Effector CD4-positive, alpha-beta T cell (primary cell): ENCODE results near the gene KCNIP3.
"Not testable (repeated sequence)": the region's sequence is repeated elsewhere in the genome, so short reads cannot be mapped to it uniquely, and the experiment has no call there.

Source experiments
- DNase-seq: peaks from one replicate; pipeline ENCODE4 v3.0.0-alpha.2; 2020

The KCNIP3 gene

DNA sequence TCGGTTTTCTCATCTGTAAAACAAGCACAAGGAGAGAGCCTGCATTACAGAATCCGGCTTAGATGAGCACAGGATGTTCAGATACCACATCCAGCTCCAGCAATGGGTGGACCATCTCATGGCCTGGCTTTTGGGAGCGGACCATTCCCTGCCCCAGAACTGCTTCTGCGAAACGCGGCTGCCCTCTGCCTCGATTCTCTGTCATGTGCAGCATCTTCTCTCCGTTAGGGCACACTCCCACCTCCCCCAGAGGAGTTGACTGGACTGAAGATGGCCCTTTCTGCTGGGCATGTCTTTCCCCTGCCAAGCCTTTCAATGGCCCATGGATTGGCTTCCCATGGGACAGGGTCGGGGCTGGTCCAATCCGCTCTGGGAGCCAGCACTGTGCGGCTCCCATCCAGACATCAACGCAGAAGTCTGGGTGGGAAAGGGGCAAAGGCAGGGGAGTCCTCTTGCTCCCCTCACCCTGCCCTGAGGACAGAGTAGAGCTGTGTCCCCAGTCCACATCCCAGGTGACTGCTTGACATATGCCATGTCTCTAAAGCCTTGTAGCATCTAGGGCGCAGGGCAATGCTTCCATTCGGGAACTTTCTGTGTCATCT, 91.0 kb downstream of the KCNIP3 start:
- DNase-seq, result no peak

DNA sequence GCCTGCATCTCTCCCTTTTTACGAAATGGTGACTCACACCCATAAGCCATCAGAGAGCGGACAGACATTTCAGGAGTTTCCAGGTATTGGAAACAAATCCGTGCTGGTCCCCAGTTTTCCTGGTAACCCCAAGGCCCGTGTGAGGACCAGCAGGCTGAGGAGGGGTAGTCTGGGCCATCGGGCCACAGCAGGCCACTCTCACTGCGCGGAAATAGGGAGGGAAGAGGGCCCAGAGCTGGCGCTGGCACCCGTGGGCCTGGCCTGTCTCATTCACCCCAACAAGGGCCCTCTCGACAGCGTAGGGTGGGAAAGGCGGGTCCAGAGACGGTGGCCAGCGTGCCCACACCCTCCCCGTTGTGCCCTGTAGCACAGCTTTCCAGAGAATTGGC, 91.7 kb downstream of the KCNIP3 start:
- DNase-seq, result no peak

DNA sequence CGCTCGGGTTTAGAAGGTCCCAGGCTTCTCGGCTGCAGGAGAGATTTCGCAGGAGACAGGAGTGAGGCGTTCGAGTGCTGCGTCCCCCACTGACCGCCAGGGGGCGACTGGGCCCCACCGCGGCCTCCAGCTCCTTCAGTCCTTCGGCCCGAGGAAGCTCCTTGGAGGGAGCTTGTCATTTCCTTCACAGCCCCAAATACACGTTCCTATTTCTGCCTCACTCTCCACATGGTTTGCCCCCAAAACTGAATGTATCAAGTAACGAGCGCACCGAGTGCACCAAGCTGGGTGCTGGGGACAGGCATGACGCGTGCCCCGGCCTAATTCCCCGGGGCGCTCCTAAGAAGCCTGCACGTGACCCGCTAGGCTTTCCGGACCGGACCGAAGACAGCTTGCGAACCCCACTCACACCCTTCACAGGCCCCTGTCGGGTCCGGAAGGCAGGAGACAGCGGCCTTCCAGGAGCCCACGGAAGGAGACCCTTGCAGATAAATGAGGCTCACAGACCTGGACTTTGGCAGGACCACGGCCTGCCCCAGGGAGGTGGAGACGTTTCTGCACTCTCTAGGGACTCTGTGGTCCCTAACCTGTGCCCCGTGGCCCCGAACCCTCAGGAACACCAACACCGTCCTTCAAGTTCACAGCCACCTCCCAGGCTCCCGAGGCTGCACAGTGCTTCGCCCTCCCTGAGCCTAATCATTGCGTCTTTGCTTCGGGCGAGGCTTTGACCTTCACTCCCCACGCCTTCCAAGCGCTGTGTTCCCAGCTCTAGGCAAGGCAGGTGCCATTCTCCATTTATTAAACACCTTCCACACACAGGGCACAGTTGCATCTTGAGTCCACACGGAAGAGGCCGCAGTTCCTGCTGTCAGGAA, 92.3 kb downstream of the KCNIP3 start:
- DNase-seq, result no peak

DNA sequence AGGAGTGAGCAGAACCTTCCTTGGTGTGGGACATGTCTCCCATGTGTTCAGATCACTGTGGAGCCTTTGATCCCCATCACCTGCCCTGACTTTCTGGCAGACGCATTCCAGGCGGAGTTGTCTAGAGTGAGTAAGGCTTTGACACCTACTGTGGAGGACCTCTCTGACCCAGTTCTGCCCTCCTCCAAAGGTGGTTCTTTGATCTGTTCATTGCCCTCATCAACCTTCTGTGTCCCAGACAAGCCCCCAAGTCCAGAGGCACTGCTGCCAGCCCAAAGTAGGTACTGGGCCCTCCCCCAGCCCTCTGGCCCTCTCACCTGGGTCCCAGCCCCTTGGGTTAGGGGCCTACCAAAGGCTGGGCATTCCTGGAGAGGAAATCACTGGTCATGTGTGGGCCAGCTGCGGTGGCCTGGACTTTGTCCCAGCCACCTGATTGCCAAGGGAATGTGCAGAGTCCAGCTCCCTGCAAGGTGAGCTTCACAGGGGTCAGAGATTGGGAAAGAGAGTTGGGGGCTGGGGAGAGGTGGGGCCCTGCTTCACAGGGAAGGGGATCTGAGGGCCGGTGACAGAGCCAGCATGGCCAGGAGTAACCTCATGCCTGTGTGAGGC, 93.2 kb downstream of the KCNIP3 start:
- no peak for DNase-seq

DNA sequence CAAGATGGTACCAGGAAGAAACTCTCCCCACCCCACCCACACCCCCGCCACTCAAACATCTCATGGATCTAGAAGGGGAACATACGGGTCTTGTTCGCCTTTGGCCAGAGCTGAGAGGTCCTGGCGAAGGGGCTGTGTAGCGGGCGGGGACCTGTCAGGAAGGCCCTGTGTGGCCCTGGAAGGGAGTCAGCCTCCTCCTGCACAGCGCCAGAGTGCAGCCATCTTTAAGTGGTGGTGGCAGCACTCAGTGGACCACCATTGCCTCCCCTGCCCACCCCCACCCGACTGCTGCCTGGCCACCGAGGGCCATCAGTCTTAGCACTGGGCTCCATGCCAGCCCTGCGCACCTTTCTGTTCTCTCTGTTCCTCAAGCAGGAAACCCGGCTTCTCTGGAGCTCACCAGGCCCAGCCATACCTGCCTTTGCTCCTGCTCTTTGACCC, 93.8 kb downstream of the KCNIP3 start:
- no peak for DNase-seq

DNA sequence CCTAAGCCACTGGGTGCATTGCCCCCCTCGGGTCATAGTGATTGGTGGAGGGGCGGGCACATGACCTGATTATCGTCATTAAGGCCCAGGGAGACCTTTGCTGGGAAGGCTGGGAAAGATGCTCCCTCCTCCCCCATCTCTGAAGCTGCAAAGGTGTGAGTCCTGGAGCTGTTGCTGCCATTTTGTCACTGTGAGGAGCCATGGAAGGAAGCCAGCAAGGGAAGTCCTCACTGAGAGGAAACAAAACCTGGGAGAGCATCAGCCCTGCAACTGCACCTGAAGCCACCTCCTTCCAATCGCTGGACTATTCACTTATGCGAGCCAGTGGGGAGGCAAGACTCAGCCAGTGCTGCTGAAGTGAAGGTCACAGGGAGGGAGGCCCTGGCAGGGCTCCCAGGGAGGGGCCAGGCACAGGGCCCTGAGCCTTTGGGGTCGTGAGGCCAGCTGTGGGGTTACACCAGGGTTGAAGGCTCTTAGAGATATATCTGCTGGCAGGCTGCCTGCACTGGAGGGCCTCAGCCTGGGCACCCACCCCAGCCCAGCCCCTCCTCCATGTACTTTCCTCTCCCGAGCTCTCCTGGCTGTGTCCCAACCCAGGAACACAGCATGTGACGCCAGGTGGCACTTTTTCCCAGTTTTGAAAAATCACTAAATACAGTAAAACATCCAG, 94.6 kb downstream of the KCNIP3 start:
- no peak for DNase-seq

DNA sequence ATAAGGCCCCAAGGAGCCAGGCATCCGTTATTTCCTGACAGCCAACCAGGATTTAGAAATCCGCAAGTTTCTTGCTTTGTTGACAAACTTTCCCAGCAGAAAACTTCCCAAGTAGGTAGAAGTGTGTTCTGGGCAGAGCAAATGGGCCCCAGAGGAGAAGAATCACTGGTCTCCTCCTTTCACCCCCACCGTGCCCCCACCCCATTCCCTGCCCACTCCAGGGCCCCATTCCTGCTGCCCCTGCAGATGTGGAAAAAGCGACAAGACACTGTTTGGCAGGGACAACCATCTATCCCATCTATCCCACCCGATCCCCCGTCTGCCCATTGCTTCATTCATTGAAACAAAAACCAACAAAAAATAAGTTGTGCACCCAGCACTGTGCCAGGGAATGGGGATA, 95.2 kb downstream of the KCNIP3 start:
- no peak for DNase-seq

DNA sequence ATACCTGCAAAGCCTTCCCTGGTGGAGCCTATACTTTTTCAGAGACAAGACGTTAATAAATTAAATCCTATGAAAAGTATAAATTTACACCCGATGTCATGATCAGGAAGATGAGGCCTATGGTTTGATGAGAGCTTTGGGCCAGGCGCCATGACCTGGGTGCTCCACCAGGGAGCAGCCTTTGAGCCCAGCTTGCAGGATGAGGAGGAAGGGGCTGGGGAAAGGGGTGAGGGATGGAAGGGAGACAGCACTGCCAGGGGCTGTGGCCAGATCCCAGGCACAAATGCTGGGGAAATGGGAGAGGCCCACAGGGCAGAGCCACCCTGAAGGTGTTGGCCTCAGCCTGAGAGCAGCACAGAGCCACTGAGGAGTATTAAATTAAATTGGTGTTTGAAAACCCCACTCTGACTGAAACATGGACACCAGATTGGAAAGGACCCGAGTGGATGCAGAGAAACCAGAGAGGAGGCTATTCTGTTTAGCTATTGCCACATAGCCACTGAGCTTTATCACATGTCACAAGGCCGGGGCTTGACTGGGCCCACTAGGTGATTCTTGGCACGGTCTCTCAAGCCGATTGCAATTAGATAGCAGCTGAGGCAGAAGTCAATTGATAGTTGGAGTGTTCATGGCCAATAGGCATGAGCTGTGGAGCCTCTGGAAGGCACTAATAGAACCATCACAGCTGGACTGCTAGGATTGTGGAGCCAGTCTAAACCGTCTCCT, 95.7 kb downstream of the KCNIP3 start:
- no peak for DNase-seq

DNA sequence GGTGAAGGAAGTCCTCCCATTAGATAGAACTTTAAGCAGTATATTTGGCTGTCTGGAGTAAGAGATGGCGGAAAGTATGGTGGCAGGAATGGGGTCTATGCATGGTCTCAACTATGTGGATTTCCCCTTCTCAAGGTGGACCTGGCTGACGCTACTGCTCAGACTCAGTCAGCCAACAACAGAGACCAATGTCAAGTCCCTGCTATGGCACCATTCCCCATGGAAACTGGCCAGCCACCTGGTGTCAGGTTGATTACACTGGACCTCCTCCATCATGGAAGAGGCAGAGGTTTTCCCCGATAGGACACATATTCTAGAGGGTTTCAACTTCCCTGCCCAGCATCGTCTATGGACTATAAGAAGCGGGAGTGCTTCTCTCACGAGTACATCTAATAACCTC, 96.8 kb downstream of the KCNIP3 start:
- DNase-seq, result no peak

DNA sequence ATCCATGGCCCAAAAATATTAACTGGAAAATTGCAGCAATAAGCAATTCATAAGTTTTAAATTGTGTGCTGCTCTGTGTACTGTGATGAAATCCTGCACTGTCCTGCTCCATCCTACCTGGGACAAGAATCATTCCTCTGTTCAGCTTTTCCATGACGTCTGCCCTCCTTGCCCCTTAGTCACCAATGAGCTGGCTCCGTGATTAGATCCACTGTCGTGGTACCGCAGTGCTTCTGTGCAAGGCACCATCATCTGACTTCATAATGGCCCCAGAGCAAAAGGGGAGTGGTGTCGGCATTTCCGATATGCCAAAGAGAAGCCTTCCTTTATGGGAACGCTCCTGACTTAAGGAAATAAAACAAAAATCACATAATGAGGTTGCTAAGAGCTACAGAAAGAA, 101.9 kb downstream of the KCNIP3 start:
- no peak for DNase-seq

DNA sequence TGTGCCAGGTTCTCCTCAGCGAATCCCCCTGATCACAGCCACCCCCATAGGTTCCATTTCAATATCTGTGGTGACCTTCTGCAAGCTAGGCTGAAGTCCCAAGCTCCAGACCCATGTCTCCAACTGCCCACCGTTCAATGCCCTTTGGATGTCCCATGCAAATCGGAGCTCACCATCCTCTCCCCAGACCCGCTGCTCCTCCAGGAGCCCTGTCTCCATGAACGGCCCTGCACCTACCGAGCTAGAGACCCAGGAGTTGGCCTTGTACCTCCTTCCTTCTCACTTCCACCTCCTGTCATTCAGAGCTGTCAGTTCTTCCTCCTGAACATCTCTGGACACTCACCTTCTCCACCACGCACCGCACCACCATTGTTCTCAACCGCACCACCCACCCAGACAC, 104.3 kb downstream of the KCNIP3 start:
- DNase-seq, result no peak

DNA sequence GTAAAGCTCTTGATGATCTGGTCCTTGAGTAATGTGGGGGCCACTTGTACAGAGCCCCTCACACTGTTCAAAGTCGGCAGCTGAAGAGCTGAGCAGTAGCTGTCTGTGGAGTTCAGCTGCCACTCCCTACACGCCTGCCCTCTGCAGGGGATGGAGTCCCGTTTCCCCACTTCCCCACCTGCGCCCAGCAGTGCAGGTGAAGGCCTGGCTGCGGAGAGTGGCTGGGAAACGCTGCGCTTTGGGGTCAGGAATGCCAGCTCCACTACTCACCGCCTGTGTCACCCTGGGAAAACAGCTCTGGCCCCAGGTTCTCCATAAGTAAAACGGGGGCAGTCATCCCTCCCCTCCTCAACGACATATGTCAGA, 104.8 kb downstream of the KCNIP3 start:
- DNase-seq, result not testable (repeated sequence)

DNA sequence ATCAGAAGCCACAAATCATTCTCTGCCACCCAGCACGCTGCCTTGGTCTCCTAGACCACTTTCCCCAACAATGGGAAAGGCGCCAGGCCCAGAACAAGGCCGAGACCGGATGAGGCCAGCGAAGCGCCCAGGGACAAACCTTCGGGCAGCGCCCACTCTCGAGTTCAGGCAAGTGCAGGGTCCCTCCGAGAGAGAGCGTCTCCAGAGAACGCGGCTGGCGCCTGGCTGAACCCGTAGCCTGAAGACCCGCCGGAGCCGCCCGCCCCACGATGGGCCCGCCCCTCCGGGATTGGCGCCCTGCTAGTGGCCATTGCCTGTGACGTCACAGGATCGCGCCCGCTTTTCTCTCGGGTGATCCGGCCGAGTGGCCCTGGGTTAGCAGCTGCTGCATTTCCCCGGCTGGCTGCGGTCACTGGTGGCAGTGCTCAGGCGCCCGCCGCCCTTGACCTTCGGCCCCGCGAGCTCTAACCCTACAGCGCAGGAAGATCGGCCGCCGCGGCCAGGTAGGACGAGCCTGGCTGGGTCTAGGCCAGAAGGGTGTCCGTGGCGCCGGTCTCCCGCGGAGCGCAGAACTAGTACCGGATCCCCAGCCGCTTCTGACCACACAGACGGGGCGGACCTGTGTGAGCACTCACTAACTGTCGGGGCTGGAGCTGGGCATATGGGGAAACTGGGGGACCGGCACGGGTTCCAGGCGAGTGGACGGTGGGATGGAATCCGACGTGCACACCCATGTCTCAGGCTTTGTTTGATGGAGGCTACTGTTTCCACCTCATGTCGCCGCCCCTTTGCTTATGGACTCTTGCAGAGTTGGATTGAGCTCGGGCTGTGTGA, 105.4 kb downstream of the KCNIP3 start, which contains the start of gene FAHD2A:
TSS of gene FAHD2A (plus strand) at position 339 of the 834 bp plus-strand sequence. CDS start 2,851 bp downstream, outside the sequence.
- peak; percentile 89 for DNase-seq

DNA sequence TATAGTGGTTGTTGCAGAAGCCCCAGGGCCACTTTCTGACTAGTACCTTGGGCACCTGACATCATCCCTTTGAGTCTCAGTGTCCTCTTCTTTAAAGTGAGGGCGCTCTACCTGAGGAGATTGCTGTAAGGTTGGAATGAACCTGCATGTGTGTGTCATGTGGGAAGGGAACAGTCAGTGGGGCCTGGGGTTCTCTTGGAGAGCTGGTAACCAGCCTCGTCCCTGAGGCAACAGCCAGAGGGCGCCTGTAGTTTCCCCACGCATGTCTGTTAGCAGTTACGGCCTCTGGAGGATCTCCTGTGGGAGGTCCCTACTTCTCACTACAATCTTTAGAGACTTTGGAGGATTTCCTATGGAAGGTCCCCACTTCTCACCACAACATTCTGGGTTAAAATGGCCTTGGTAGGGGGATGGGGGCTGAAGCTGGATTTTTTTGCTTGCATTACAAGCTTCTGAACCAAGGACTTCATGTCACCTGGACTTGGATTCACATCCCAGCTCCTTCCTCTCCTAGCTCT, 106.1 kb downstream of the KCNIP3 start:
- not testable (repeated sequence) for DNase-seq

DNA sequence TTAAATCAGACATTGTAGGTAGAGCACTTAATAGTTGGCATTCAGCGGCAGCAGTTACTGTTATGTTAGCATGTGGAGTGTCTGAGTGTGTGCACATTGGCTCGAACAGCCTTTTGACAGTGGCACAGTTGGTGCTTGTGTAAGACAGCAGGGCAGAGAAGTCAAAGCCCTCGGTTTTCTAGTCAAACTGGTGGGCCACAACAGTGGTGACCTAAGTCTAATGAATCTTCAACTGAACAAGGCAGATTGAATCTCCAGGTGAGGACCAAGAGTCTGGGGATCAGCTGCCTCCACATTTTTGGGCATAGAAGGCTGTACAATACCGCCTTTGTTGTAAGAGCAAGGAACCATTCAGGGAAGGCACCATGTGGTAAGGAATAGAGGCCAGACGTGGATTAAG, 106.7 kb downstream of the KCNIP3 start:
- not testable (repeated sequence) for DNase-seq

DNA sequence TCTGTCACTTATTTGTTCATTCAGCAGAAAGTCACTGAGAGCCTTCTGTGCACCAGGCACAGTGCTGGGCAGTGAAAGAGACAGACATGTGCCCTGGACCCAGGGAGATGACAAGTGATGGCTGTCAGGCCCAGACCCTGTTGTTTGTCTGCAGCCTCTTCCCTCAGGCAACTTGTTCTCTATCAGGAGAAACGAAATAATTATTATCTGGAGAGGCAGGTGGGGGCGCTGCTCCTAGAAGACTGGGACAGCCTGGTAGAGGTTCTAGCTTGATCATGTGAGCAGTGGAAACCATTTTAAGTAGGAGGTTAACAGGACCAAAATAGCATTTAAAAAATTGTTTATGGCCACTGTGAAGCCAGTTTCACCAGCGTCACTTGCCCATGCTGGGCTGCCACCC, 107.5 kb downstream of the KCNIP3 start:
- not testable (repeated sequence) for DNase-seq

DNA sequence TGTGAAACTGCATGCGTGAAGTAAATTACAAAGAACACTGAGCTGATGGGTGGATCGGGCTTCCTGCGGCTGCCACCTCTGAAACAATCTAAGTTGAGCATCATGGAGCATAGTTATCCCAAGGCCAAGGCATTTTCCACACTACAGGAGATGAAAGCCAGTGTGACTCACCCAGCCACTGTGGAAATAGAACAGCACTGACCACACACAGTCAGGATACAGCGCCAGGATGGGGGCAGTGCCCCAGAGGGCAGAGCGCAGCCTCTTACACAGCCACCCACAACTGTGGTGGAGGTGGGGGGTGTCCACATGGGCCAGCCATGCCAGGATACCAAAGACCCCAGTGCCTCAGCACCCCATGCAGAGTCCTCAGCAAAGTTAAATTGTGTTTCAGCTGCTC, 114.1 kb downstream of the KCNIP3 start:
- DNase-seq, result not testable (repeated sequence)

DNA sequence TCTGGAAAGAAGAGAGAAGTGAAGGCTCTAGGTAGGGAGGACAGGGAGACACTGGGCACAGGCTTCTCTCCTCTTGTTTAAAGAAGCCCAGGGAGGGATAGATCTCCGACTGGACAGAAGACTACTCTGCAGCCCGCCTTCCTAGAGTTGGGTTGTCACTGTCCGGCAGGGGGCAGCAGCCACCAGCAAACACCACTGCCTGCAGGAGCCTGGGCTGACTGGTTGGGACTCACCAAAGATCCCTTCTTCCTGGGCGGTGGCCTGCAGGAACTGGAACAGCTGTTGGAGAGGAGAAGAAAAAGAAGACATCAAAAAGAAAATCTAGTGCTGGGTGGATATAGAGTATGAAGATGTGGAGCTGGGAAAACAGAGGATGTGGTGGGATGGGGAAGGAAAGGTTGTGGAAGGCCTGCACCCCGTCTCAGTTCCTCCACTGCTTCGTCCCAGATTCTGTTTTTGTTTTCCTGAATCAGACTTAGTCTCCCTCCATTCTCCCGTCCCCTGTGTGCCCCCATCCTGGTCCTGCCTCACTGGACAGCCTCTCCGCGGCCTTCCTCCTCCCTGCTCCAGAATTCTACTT, 117.0 kb downstream of the KCNIP3 start:
- DNase-seq, result peak; percentile 40

DNA sequence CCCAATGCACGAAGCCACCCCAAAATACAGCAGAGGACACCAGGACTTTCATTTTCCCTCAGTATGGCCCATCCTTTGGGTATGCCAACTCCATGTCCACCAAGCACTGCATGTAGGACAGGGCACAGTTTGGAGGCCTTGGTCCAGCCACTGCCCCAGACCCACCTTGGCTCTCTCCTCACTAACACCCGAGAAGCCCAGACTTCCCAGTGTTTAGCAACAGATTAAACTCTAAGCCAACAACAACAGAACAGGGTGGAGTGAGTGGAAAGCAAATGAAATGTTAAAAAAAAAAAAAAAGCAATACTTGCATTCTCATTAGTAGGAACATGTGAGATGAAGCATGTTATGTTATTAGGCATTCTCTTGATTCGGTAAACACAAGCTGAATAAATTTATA, 118.0 kb downstream of the KCNIP3 start:
- not testable (repeated sequence) for DNase-seq

DNA sequence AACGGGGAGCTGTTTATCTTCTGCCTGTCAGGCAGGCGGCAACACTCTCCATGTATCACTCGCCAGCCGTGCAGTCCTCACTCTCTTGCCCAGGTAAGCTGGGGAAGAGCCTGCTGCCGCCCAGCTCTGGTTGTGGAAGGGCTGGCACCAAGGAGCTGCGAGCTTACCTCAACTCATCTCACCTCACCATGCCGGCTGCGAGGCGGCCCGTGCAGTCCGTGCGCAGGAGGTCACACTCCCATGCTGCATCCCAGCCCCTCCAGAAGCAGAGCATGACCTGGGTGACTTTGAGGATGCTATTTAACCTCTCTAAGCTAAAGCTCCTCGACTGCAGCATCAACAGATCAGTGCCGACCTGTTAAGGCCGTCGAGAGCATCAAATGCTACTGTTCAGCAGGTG, 118.4 kb downstream of the KCNIP3 start:
- DNase-seq, result not testable (repeated sequence)
